ENCODE measurements around the gene CEP164. TPM values are rescaled to one million over a fixed set of nuclear protein-coding genes. Genes with fewer than 3 reads are reported as not detected.

Gene CEP164
- total and polyA plus RNA-seq, 2 experiments from 2014 or later: 13.9 to 23.8 TPM

DNA sequence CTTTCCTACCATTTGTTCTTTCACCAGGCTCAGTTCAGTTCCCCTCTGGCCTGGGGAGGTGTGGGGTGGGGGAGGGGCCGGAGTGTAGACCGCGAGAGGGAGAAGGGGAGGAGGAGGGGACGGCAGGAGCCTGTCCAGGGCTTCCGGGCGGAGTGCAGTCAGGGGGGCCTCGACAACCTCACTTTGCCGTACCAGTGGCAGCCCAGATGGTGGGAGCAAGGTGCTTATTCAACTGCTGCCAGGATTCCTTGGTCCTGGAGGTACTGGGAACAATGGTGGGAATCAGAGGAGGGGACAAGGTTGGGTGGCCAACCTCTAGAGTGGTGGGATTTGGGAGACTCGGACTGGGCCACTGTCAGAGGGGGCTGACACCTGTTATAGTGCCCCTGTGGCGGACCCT, 12.8 kb upstream of the CEP164 start:
- H3K79me2 ChIP-seq (replicated peaks; ENCODE audit: insufficient read depth): no peaks in the 10 kb centered on the region
- Mint-ChIP-seq H3K27me3 (ENCODE audit: insufficient read depth, low read depth, poor library complexity) (peaks cover 15% of the 10 kb centered on the region), H3K27ac (no peak overlapping the region), H3K9me3 (no peaks in the 10 kb centered on the region; the same call in 2 of the 3 replicates), H3K4me3 (peak overlapping the region; percentile 70), H3K36me3 (ENCODE audit: low read depth) (no peaks in the 10 kb centered on the region), H3K4me1 (peaks cover 16% of the 10 kb centered on the region)
- no peaks in the 10 kb centered on the region for H3K36me3 ChIP-seq (ENCODE audit: insufficient read depth)
- H3F3A ChIP-seq (replicated peaks; ENCODE audit: low read depth): no peaks in the 10 kb centered on the region
- H3K9me2 ChIP-seq (ENCODE audit: insufficient read depth): no peaks in the 10 kb centered on the region
- H3K27ac ChIP-seq (ENCODE audit: low read depth): no peak overlapping the region
- ATAC-seq (peak; percentile 11), DNase-seq (ENCODE audit: low spot score) (peak; percentile 36)
- TF ChIP-seq, protein P1, sequence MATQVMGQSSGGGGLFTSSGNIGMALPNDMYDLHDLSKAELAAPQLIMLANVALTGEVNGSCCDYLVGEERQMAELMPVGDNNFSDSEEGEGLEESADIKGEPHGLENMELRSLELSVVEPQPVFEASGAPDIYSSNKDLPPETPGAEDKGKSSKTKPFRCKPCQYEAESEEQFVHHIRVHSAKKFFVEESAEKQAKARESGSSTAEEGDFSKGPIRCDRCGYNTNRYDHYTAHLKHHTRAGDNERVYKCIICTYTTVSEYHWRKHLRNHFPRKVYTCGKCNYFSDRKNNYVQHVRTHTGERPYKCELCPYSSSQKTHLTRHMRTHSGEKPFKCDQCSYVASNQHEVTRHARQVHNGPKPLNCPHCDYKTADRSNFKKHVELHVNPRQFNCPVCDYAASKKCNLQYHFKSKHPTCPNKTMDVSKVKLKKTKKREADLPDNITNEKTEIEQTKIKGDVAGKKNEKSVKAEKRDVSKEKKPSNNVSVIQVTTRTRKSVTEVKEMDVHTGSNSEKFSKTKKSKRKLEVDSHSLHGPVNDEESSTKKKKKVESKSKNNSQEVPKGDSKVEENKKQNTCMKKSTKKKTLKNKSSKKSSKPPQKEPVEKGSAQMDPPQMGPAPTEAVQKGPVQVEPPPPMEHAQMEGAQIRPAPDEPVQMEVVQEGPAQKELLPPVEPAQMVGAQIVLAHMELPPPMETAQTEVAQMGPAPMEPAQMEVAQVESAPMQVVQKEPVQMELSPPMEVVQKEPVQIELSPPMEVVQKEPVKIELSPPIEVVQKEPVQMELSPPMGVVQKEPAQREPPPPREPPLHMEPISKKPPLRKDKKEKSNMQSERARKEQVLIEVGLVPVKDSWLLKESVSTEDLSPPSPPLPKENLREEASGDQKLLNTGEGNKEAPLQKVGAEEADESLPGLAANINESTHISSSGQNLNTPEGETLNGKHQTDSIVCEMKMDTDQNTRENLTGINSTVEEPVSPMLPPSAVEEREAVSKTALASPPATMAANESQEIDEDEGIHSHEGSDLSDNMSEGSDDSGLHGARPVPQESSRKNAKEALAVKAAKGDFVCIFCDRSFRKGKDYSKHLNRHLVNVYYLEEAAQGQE (IDR thresholded peaks at IDR 0.05; ENCODE audit: unreplicated experiment): no peak
- no peak for TF ChIP-seq CREB1 (CRISPR knock-in tag; IDR thresholded peaks at IDR 0.05; ENCODE audit: low read depth)
- no peak for TF ChIP-seq NANOG (IDR thresholded peaks at IDR 0.05; ENCODE audit: borderline replicate concordance)
- TF ChIP-seq, protein P2, sequence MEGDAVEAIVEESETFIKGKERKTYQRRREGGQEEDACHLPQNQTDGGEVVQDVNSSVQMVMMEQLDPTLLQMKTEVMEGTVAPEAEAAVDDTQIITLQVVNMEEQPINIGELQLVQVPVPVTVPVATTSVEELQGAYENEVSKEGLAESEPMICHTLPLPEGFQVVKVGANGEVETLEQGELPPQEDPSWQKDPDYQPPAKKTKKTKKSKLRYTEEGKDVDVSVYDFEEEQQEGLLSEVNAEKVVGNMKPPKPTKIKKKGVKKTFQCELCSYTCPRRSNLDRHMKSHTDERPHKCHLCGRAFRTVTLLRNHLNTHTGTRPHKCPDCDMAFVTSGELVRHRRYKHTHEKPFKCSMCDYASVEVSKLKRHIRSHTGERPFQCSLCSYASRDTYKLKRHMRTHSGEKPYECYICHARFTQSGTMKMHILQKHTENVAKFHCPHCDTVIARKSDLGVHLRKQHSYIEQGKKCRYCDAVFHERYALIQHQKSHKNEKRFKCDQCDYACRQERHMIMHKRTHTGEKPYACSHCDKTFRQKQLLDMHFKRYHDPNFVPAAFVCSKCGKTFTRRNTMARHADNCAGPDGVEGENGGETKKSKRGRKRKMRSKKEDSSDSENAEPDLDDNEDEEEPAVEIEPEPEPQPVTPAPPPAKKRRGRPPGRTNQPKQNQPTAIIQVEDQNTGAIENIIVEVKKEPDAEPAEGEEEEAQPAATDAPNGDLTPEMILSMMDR (conservative IDR thresholded peaks at IDR 0.05; ENCODE audit: low read depth in 2 of 2): no peak
- TF ChIP-seq STAT1 (IDR thresholded peaks at IDR 0.05; ENCODE audit: unreplicated experiment): no peak
- TF ChIP-seq, protein P3, sequence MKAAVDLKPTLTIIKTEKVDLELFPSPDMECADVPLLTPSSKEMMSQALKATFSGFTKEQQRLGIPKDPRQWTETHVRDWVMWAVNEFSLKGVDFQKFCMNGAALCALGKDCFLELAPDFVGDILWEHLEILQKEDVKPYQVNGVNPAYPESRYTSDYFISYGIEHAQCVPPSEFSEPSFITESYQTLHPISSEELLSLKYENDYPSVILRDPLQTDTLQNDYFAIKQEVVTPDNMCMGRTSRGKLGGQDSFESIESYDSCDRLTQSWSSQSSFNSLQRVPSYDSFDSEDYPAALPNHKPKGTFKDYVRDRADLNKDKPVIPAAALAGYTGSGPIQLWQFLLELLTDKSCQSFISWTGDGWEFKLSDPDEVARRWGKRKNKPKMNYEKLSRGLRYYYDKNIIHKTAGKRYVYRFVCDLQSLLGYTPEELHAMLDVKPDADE (IDR thresholded peaks at IDR 0.05): no peak
- TF ChIP-seq ZNF331 (CRISPR knock-in tag; IDR thresholded peaks at IDR 0.05; ENCODE audit: low read depth): no peak
- no peak for TF ChIP-seq EZH2phosphoT487 (IDR thresholded peaks at IDR 0.05; ENCODE audit: unreplicated experiment)
- no peak for TF ChIP-seq POLR2AphosphoS5 (IDR thresholded peaks at IDR 0.05; ENCODE audit: low read depth)
- no peak for TF ChIP-seq EZH2 (IDR thresholded peaks at IDR 0.05; ENCODE audit: low read depth, unreplicated experiment)
- no peaks in the 10 kb centered on the region for H4K20me1 ChIP-seq (replicated peaks; ENCODE audit: insufficient read depth)
- H3K4me2 ChIP-seq: peak overlapping the region; percentile 79
- H2AFZ ChIP-seq: no peak overlapping the region; the same call in 1 of the 2 replicates
- H3K4me3 ChIP-seq: peak overlapping the region; percentile 72
- peaks cover 13% of the 10 kb centered on the region; the same call in 1 of the 2 replicates for H3K4me1 ChIP-seq (ENCODE audit: insufficient read depth)
- no peaks in the 10 kb centered on the region for H3K27me3 ChIP-seq (ENCODE audit: insufficient read depth)
